ENCODE results near the gene LGR6.

The LGR6 gene

GRCh38 chr1:202215472-202216130, 22.0 kb downstream of the LGR6 start:
- no peak overlapping the region for H3K4me3 ChIP-seq (ENCODE audit: low read depth, low read length)
- TF ChIP-seq, protein P1, sequence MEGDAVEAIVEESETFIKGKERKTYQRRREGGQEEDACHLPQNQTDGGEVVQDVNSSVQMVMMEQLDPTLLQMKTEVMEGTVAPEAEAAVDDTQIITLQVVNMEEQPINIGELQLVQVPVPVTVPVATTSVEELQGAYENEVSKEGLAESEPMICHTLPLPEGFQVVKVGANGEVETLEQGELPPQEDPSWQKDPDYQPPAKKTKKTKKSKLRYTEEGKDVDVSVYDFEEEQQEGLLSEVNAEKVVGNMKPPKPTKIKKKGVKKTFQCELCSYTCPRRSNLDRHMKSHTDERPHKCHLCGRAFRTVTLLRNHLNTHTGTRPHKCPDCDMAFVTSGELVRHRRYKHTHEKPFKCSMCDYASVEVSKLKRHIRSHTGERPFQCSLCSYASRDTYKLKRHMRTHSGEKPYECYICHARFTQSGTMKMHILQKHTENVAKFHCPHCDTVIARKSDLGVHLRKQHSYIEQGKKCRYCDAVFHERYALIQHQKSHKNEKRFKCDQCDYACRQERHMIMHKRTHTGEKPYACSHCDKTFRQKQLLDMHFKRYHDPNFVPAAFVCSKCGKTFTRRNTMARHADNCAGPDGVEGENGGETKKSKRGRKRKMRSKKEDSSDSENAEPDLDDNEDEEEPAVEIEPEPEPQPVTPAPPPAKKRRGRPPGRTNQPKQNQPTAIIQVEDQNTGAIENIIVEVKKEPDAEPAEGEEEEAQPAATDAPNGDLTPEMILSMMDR (IDR thresholded peaks at IDR 0.05; ENCODE audit: low read depth, low read length): no peak

DNA sequence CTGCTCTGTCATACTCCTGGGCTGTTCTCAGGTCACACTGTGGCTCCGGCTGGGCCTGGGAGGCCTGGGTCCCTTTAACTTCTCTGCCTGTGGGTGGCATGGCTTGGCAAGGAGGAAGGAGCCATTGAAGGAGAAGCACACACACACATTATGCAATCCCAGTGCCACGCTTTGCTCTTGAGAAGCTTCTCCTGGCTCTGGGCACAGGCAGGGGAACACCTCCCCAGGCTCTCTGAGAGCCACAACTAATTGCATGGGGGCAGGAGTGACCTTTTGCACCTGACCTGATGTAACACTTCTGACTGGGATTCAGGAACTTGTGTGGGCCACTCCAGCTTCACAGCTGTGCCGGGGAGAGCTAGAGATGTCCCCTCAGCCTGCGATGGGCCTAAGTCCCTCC, 23.1 kb downstream of the LGR6 start:
- TF ChIP-seq, protein P1 (IDR thresholded peaks at IDR 0.05; ENCODE audit: low read depth, low read length): no peak
- no peak overlapping the region for H3K4me3 ChIP-seq (ENCODE audit: low read depth, low read length)

DNA sequence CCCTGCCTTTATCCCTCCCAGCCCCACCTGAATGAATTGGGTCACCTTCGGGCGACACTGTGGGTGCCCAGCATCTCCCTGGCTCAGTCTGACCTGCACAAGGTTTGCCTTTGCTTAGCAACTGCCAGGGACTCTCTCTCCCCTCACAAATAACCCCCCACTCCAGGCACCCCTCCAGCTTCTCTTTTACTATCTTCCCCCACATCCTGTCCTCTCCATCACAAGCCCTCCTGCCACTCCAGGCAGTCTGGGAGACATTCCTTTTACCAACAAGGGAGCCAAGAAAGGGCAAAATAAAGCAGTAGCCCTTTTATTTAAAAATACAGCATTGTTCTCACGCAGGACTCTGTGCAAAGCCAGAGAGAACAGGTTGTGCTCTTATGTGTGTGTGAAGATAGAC, 23.9 kb downstream of the LGR6 start:
- no peak overlapping the region for H3K4me3 ChIP-seq (ENCODE audit: low read depth, low read length)
- TF ChIP-seq, protein P1 (IDR thresholded peaks at IDR 0.05; ENCODE audit: low read depth, low read length): no peak

GRCh38 chr1:202217951-202218350, 24.4 kb downstream of the LGR6 start:
- H3K4me3 ChIP-seq (ENCODE audit: low read depth, low read length): no peak overlapping the region

DNA sequence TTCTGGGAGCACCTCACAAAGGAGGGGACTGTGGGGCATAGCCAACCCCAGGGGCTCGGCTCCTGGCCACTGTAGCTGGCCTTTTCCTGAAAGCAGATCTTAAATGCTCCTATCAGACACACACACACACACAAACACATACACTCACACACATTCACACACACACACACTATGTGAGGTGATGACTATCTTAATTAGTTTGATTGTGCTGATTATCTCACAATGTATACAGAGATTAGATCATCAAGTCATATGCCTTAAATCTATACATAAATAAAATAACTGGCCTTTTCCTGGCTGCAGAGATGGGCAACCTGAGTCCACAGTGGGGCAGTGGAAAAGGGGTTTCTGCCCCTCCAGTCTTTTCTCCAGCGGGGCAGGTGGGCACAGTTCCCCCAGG, 27.1 kb downstream of the LGR6 start:
- TF ChIP-seq, protein P1 (IDR thresholded peaks at IDR 0.05; ENCODE audit: low read depth, low read length): no peak
- no peak overlapping the region for H3K4me3 ChIP-seq (ENCODE audit: low read depth, low read length)

More at GRCh38 chr1:202217951-202218350, 24.4 kb downstream of the LGR6 start:
- TF ChIP-seq, protein P1 (IDR thresholded peaks at IDR 0.05; ENCODE audit: low read depth, low read length): no peak

GRCh38 chr1:202221911-202222909, 28.6 kb downstream of the LGR6 start:
- TF ChIP-seq, protein P1 (IDR thresholded peaks at IDR 0.05; ENCODE audit: low read depth, low read length): no peak

More at GRCh38 chr1:202221911-202222909, 28.6 kb downstream of the LGR6 start:
- no peak overlapping the region for H3K4me3 ChIP-seq (ENCODE audit: low read depth, low read length)

Measured in WI38 (cell line).